Upper lobe of right lung (tissue), 1 donor: ENCODE data around the gene EIF2D. TPM values are rescaled to one million over a fixed set of nuclear protein-coding genes. Genes with fewer than 3 reads are reported as not detected.

ENCODE experiments used
- ATAC-seq: fragments of 200-7000 bp; cut with Tn5 transposase; one replicate; pipeline ENCODE4 v1.9.1; 2020; ENCODE audit warnings: mild to moderate bottlenecking, moderate library complexity
- DNase-seq: peaks from one replicate; pipeline ENCODE4 v3.0.0-alpha.2; 2020
- H3K27ac ChIP-seq: fragments of 200-600 bp; one replicate; pipeline ENCODE4 v1.8.0; 2022
- H3K27me3 ChIP-seq: fragments of 200-600 bp; one replicate; pipeline ENCODE4 v1.8.0; 2022; ENCODE audit warnings: mild to moderate bottlenecking
- H3K36me3 ChIP-seq: fragments of 200-600 bp; one replicate; pipeline ENCODE4 v1.8.0; 2022
- H3K4me1 ChIP-seq: fragments of 200-600 bp; one replicate; pipeline ENCODE4 v1.8.0; 2022
- H3K4me3 ChIP-seq: fragments of 200-600 bp; one replicate; pipeline ENCODE4 v1.8.0; 2022; ENCODE audit warnings: mild to moderate bottlenecking
- H3K9me3 ChIP-seq: fragments of 200-600 bp; one replicate; pipeline ENCODE4 v1.8.0; 2022
- CTCF ChIP-seq: fragments of 200-600 bp; IDR thresholded peaks from one replicate; pipeline ENCODE4 v1.8.0; 2022; ENCODE audit warnings: antibody characterized with exemption
- intact Hi-C: fragments of 100-400 bp; cut with DNase I; formaldehyde crosslinking; loops from one replicate; pipeline ENCODE4 v1.11.0; 2022
- total RNA-seq: library from RNA; stranded (reverse); fragmentation: NEBNext Ultra II Directional; extraction: Animal tissue kit (Norgen Biotek cat#: 25700); gene quantifications from one replicate; pipeline ENCODE4 v1.2.1, GENCODE V29; 2021
- donor health status: DM: no; HTN: yes; CAD: no; lungs with severe emphysema.

EIF2D gene
- total RNA-seq, 1 donor from 2014 or later: 49.8 TPM

DNA sequence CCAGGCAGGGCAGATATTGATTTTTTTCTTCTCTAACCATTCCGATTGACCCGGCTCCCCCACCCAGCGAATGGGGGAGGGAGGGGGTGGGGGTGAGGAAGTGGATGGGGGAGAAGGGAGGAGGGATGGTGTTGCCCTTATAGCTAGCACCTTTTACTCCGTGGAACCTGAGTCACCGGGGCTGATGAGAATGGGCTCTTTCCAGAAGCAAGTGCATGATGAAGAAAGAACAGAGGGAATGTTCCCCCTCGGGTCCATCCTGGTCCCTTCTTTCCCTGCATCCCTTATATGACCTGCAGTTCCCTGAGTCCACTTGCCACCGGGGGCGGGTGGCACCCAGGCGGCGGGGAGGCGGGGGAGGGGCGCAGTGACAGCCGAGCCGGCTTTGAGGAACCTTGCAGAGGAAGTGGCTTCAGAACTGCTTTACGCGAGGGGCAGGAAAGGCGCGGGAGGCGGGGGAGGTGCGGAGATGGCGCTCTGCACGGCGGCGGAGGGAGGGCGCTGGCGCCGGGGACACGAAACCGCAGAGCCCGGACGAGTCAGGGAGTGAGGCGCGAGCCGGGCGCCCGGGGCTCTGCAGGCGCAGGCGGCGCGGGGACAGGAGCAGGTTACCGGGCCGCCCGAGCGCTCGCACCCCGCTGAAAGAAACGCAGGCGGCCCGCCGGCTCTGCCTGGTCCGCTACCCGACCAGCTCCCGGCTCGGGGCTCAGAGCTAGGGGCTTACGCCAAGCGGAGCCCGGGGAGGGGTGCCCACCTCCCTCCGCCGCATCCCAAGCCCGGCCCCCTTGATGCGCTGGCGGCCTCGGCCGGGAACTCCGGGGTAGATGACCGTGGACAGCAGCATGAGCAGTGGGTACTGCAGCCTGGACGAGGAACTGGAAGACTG is 55.3 kb downstream of the EIF2D start:
- intact Hi-C loops: no loop called here
- DNase-seq (peak; percentile 96), ATAC-seq (peak; percentile 91)
- Histone ChIP-seq H3K4me3 (peak overlapping the region; percentile 63), H3K27ac (peak overlapping the region; percentile 88), H3K27me3 (no peaks in the 10 kb centered on the region), H3K36me3 (no peaks in the 10 kb centered on the region), H3K9me3 (no peaks in the 10 kb centered on the region), H3K4me1 (peaks cover 55% of the 10 kb centered on the region)
- peak; percentile 11 for TF ChIP-seq CTCF

GRCh38 chr1:206556047-206556749 is 56.1 kb downstream of the EIF2D start:
- ATAC-seq (no peak), DNase-seq (no peak)
- TF ChIP-seq CTCF: no peak
- Histone ChIP-seq H3K9me3 (no peaks in the 10 kb centered on the region), H3K36me3 (no peaks in the 10 kb centered on the region), H3K27me3 (no peaks in the 10 kb centered on the region), H3K4me3 (peak overlapping the region; percentile 63), H3K4me1 (peaks cover 55% of the 10 kb centered on the region), H3K27ac (no peak overlapping the region)
- intact Hi-C loops: no loop called here

DNA sequence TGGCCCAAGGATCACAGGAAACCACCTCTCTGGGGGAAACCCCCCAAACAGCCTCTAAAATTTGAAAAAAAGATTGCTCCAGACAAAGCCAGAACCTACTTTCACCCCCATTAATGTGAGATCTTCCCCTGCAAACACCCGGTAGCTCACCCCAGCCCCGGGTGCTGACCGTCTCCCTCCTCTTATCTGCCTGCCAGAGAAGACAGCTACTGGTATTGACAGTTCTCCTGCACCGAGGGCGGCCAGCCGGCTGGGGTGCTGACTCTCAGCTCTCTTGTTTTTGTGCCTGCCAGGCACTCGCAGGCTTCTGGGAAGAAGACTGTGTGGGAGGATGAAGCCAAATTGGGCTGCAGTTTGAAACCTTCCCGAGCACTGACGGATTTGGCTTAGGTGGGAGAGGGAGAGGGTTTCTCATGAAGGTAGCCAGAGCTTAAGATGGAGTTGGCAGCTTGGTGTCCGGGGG is 56.8 kb downstream of the EIF2D start:
- Histone ChIP-seq H3K9me3 (no peaks in the 10 kb centered on the region), H3K27me3 (no peaks in the 10 kb centered on the region), H3K4me3 (no peak overlapping the region), H3K4me1 (peaks cover 50% of the 10 kb centered on the region), H3K27ac (no peak overlapping the region), H3K36me3 (no peaks in the 10 kb centered on the region)
- ATAC-seq (no peak), DNase-seq (no peak)
- intact Hi-C loops: no loop called here
- no peak for TF ChIP-seq CTCF

DNA sequence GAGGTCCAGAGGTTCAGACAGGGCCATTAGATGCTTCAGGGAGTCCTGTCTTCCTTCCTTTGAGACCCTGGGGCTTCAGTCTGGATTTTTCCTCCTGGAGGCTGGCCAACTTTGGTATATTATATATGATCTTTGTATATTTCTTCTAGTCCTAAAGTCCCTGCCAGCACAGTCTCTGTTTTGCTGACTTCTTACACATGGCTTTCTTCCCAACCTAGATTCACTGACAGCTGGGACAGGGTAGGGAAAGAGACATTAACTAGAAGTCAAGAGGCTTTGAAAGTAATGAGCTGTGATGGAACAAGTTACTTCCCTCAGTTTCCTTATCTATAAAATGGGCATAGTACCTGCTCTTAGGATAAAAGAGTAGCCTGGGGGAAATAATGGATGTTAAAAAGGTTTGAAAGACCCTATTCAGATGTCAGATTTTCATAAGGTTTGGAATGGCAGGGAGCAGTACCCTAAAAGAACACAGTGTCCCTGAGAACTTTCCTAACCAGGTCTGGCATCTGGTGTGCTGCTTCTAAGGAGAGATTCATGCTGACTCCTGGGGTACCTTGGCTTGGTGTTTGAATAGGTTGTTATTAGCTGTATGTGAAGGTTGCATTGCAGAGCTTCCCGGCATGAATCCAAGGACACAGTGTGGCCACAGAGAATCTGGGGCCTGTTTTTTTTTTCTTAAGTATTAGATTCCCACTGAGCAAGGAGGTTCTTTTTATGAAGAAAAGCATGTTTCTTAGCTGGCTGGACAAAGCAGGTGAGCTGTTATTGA is 57.4 kb downstream of the EIF2D start:
- H3K4me1 ChIP-seq: peaks cover 44% of the 10 kb centered on the region
- no peaks in the 10 kb centered on the region for H3K36me3 ChIP-seq
- no peak for TF ChIP-seq CTCF
- H3K4me3 ChIP-seq: no peak overlapping the region
- ATAC-seq (no peak), DNase-seq (no peak)
- H3K9me3 ChIP-seq: no peaks in the 10 kb centered on the region
- H3K27me3 ChIP-seq: no peaks in the 10 kb centered on the region
- H3K27ac ChIP-seq: no peak overlapping the region
- intact Hi-C loops: no loop called here

DNA sequence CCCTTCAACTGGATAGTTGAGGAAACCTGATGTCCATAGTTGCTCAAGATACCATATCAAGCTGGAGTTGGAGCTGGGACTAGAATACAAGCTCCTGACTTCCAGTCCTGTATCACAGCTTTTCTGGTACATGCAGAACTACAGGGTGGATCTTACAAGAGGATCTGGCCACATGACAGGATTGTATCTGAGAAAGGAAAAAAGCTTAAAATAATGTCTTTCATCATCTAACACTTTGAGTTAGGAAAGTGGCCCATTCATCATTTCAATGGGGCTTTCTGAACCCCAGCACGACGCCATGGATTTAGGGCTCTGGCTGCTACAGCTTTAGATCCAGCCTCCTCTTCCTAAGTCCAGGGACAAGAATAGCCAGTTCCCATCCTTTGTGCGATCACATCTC is 58.1 kb downstream of the EIF2D start:
- H3K4me1 ChIP-seq: peaks cover 37% of the 10 kb centered on the region
- no peak overlapping the region for H3K27ac ChIP-seq
- no peaks in the 10 kb centered on the region for H3K9me3 ChIP-seq

More for the DNA sequence above, 58.1 kb downstream of the EIF2D start:
- TF ChIP-seq CTCF: no peak
- DNase-seq (no peak), ATAC-seq (no peak)
- no peak overlapping the region for H3K4me3 ChIP-seq
- no peaks in the 10 kb centered on the region for H3K27me3 ChIP-seq
- H3K36me3 ChIP-seq: no peaks in the 10 kb centered on the region
- intact Hi-C loops: no loop called here
